HCT116 (cell line): ENCODE results near the gene ATOH8. TPM values are rescaled to one million over a fixed set of nuclear protein-coding genes. Genes with fewer than 3 reads are reported as not detected.

ENCODE experiments used
- ATAC-seq: fragments of 200-7000 bp; cut with Tn5 transposase; 2 replicates; pipeline ENCODE4 v1.9.1; 2020; ENCODE audit warnings: mild to moderate bottlenecking, moderate library complexity
- BruUV-seq: library from RNA; stranded (reverse); fragments of 400-500 nt; replicated peaks from 2 replicates; lab custom pipeline; 2021; lab: Mats Ljungman, UMichigan
- CTCF ChIA-PET: fragments of 300-600 bp; sonication (Branson Sonifier 250); formaldehyde crosslinking; loops from one replicate; lab custom pipeline; 2021; ENCODE audit warnings: antibody characterized with exemption; lab: Charles Lee
- POLR2A ChIA-PET: fragments of 300-600, 350-600 bp; sonication (Branson Sonifier 250); formaldehyde crosslinking; loops from one replicate; lab custom pipeline; 2021; ENCODE audit warnings: antibody characterized with exemption; lab: Charles Lee
- RAD21 ChIA-PET, 2 experiments: fragments of 300-600 bp; sonication (Branson Sonifier 250); formaldehyde crosslinking; loops; one replicate each; lab custom pipeline; 2023; ENCODE audit warnings: low total read pairs in 2 of 2; ENCODE audit not compliant: uncharacterized antibody in 2 of 2, unreplicated experiment in 2 of 2, low non-redundant PET in 1 of 2; lab: Charles Lee
- DNase-seq: peaks from one replicate; pipeline ENCODE4 v3.0.0-alpha.2; 2010; ENCODE audit warnings: low read depth, low spot score
- H2AFZ ChIP-seq: fragments of 200-600 bp; shearing (Covaris generic), sonication (generic); 2 replicates; pipeline ENCODE4 v1.6.1; 2017; ENCODE audit warnings: low read depth, mixed run types, mixed read lengths, antibody characterized with exemption, low read length; ENCODE audit not compliant: poor library complexity, severe bottlenecking
- H3K27ac ChIP-seq: 2 replicates; pipeline ENCODE4 v1.5.1; 2012; ENCODE audit warnings: low read depth, low read length
- H3K27me3 ChIP-seq: fragments of 200-600 bp; sonication (generic); 2 replicates; pipeline ENCODE4 v1.6.1; 2016; ENCODE audit warnings: mixed run types, low read length, mixed read lengths; ENCODE audit not compliant: insufficient read depth
- H3K36me3 ChIP-seq, 2 experiments: fragments of 200-500 bp in 1 of 2; fragments of 200-600 bp in 1 of 2; sonication (Bioruptor generic) in 1 of 2; sonication (generic) in 1 of 2; 2 replicates each; pipeline versions ENCODE4 v1.5.1 to v1.6.1; 2014 to 2016; ENCODE audit warnings: low read length in 2 of 2, inconsistent platforms in 1 of 2, mixed read lengths in 1 of 2, mixed run types in 1 of 2; ENCODE audit not compliant: insufficient read depth in 2 of 2, control insufficient read depth in 1 of 2
- H3K4me1 ChIP-seq, 2 experiments: fragments of 200-600 bp in 1 of 2; sonication (generic) in 1 of 2; 2 replicates each; pipeline versions ENCODE4 v1.5.1 to v1.6.1; 2012 to 2017; ENCODE audit warnings: low read length in 2 of 2, inconsistent platforms in 1 of 2, mild to moderate bottlenecking in 1 of 2, mixed read lengths in 1 of 2, mixed run types in 1 of 2, moderate library complexity in 1 of 2; ENCODE audit not compliant: insufficient read depth in 2 of 2, control insufficient read depth in 1 of 2
- H3K4me2 ChIP-seq: fragments of 200-600 bp; sonication (generic); 2 replicates; pipeline ENCODE4 v1.6.1; 2017; ENCODE audit warnings: mixed run types, low read length, mixed read lengths
- H3K4me3 ChIP-seq, 2 experiments: fragments of 200-600 bp in 1 of 2; sonication (generic) in 1 of 2; replicated peaks in 1 of 2; 2 replicates each; pipeline ENCODE4 v1.5.1; 2011 to 2016; ENCODE audit warnings: low read length in 2 of 2, control low read depth in 1 of 2, low read depth in 1 of 2, mild to moderate bottlenecking in 1 of 2, mixed read lengths in 1 of 2, mixed run types in 1 of 2
- H3K79me2 ChIP-seq: fragments of 200-600 bp; sonication (generic); 2 replicates; pipeline ENCODE4 v1.6.1; 2017; ENCODE audit warnings: mild to moderate bottlenecking, mixed run types, low read length, moderate library complexity, mixed read lengths; ENCODE audit not compliant: insufficient read depth
- H3K9ac ChIP-seq: fragments of 200-600 bp; sonication (generic); 2 replicates; pipeline ENCODE4 v1.6.1; 2016; ENCODE audit warnings: low read length, mixed read lengths
- H3K9me2 ChIP-seq: fragments of 200-600 bp; sonication (generic), shearing (Covaris generic); 2 replicates; pipeline ENCODE4 v1.6.1; 2017; ENCODE audit warnings: mixed run types, mild to moderate bottlenecking, moderate library complexity; ENCODE audit not compliant: insufficient read depth
- H3K9me3 ChIP-seq, 2 experiments: fragments of 200-500 bp in 1 of 2; fragments of 200-600 bp in 1 of 2; sonication (Bioruptor generic) in 1 of 2; sonication (generic) in 1 of 2; 2 replicates each; pipeline ENCODE4 v1.6.1; 2014 to 2017; ENCODE audit warnings: low read length in 2 of 2, mixed read lengths in 2 of 2, inconsistent platforms in 1 of 2, low read depth in 1 of 2, mild to moderate bottlenecking in 1 of 2, mixed run types in 1 of 2, moderate library complexity in 1 of 2; ENCODE audit not compliant: control insufficient read depth in 1 of 2, insufficient read depth in 1 of 2
- H4K20me1 ChIP-seq: fragments of 200-600 bp; sonication (generic), shearing (Covaris generic); 2 replicates; pipeline ENCODE4 v1.6.1; 2017; ENCODE audit warnings: mixed run types, mild to moderate bottlenecking, moderate library complexity; ENCODE audit not compliant: insufficient read depth
- CEBPB ChIP-seq: IDR thresholded peaks from 2 replicates; pipeline ENCODE4 v1.6.1; 2012; ENCODE audit warnings: low read depth
- CTCF ChIP-seq, 3 experiments: fragments of 200-600 bp in 1 of 3; sonication (generic) in 1 of 3; IDR thresholded peaks in 2 of 3; conservative IDR thresholded peaks in 1 of 3; 2 replicates each; pipeline ENCODE4 v1.5.1; 2012 to 2017; ENCODE audit warnings: low read depth in 2 of 3, low read length in 2 of 3, antibody characterized with exemption in 1 of 3, borderline replicate concordance in 1 of 3, control low read depth in 1 of 3, mild to moderate bottlenecking in 1 of 3, mixed read lengths in 1 of 3, mixed run types in 1 of 3, moderate library complexity in 1 of 3; ENCODE audit not compliant: insufficient read depth in 1 of 3
- JUND ChIP-seq: IDR thresholded peaks from 2 replicates; pipeline ENCODE4 v1.6.1; 2012
- MAX ChIP-seq: IDR thresholded peaks from 2 replicates; pipeline ENCODE4 v1.6.1; 2012
- POLR2AphosphoS5 ChIP-seq: IDR thresholded peaks from 2 replicates; pipeline ENCODE4 v1.6.1; 2011; ENCODE audit warnings: mild to moderate bottlenecking, low read depth, low read length, moderate library complexity
- RAD21 ChIP-seq: IDR thresholded peaks from 2 replicates; pipeline ENCODE4 v1.6.1; 2012; ENCODE audit warnings: low read depth, mild to moderate bottlenecking
- ZNF274 ChIP-seq: fragments of 200-500 bp; sonication (Bioruptor generic); IDR thresholded peaks from 2 replicates; pipeline ENCODE4 v1.6.1; 2014; ENCODE audit warnings: mild to moderate bottlenecking, low read depth, low read length, inconsistent platforms
- intact Hi-C: fragments of 100-400 bp; cut with micrococcal nuclease; formaldehyde crosslinking; loops from 2 replicates; pipeline ENCODE4 v1.10.0; 2022
- total RNA-seq: library from RNA; stranded (reverse); gene quantifications from one replicate; pipeline ENCODE4 v1.2.1, GENCODE V29; 2021; ENCODE audit not compliant: unreplicated experiment

The ATOH8 gene
- total RNA-seq, 1 experiment from 2014 or later, result 0.74 TPM

GRCh38 chr2:85728883-85729824 is 24.6 kb upstream of the ATOH8 start:
- RAD21 ChIA-PET, result interaction anchor here (0.8 to 2.2 kb wide), 5 partner anchors 13 to 85 kb away, joined by 3 to 19 read pairs (median 4); no protein-coding TSS in a partner anchor
- no peak overlapping the region for H3K4me3 ChIP-seq
- intact Hi-C loops, result loop anchor here (1.0 to 10.0 kb wide), 4 partner anchors 50 to 356 kb away; no protein-coding TSS in a partner anchor
- TF ChIP-seq JUND, result no peak
- no peak for TF ChIP-seq ZNF274
- no peak for TF ChIP-seq POLR2AphosphoS5
- no peak for TF ChIP-seq MAX
- TF ChIP-seq CTCF (IDR thresholded peaks at IDR 0.05 in 2 of 3, conservative IDR thresholded peaks at IDR 0.05 in 1 of 3; ENCODE audit: borderline replicate concordance in 1 of 3, insufficient read depth in 1 of 3, low read depth in 2 of 3, low read length in 2 of 3), result peak; percentile 95 to 99 (median 96)
- no peak for TF ChIP-seq CEBPB
- TF ChIP-seq RAD21, result peak; percentile 99
- peak overlapping the region; percentile 69 for H2AFZ ChIP-seq
- no peaks in the 10 kb centered on the region for H3K36me3 ChIP-seq
- no TSS peak for BruUV-seq
- CTCF ChIA-PET, result interaction anchor here (0.7 to 2.5 kb wide), 22 partner anchors 9 to 351 kb away, joined by 3 to 55 read pairs (median 5); no protein-coding TSS in a partner anchor
- H3K4me2 ChIP-seq, result peak overlapping the region; percentile 55
- DNase-seq (peak; percentile 39), ATAC-seq (peak; percentile 99)
- H3K27ac ChIP-seq, result no peak overlapping the region
- H3K9ac ChIP-seq, result no peak overlapping the region
- 0 out of 2 replicates have a peak, but pooled peaks cover 3% of the 10 kb centered on the region for H3K27me3 ChIP-seq
- POLR2A ChIA-PET, result interaction anchor here (0.6 to 0.9 kb wide), 2 partner anchors 85 to 117 kb away, joined by 3 read pairs; partner anchors contain the start of gene C2orf68
- no peaks in the 10 kb centered on the region for H4K20me1 ChIP-seq
- H3K4me1 ChIP-seq, result peaks cover 2 to 8% of the 10 kb centered on the region in 2 experiments; a peak in 2 of 4 replicates
- no peaks in the 10 kb centered on the region for H3K9me3 ChIP-seq
- H3K9me2 ChIP-seq, result no peaks in the 10 kb centered on the region
- H3K79me2 ChIP-seq, result no peaks in the 10 kb centered on the region
